ENCODE results near the gene SCRG1. TPM values are rescaled to one million over a fixed set of nuclear protein-coding genes. Genes with fewer than 3 reads are reported as not detected.

SCRG1 gene
- total RNA-seq, 1 donor from 2014 or later: 4.3 TPM

- Mint-ChIP-seq H3K4me1 (ENCODE audit: low read depth, unreplicated experiment) (no peaks in the 10 kb centered on the region), H3K27ac (ENCODE audit: unreplicated experiment) (no peak overlapping the region), H3K9me3 (ENCODE audit: unreplicated experiment) (no peaks in the 10 kb centered on the region), H3K36me3 (ENCODE audit: low read depth, unreplicated experiment) (peaks cover under 1% of the 10 kb centered on the region), H3K27me3 (ENCODE audit: low read depth, unreplicated experiment) (no peaks in the 10 kb centered on the region), H3K4me3 (ENCODE audit: unreplicated experiment) (no peak overlapping the region)
- H4K20me1 ChIP-seq (ENCODE audit: insufficient read depth, low read length): no peaks in the 10 kb centered on the region
- no peak for FAIRE-seq
- H3K9me3 ChIP-seq (ENCODE audit: insufficient read depth, low read depth, low read length): no peaks in the 10 kb centered on the region
- no peak overlapping the region for H3K27ac ChIP-seq (ENCODE audit: low read depth, low read length)
- DNase-seq (ENCODE audit: low read depth): no peak
- H3K9ac ChIP-seq (ENCODE audit: low read length): no peak overlapping the region
- H3K4me2 ChIP-seq (ENCODE audit: low read length): no peak overlapping the region
- no peaks in the 10 kb centered on the region for H3K79me2 ChIP-seq (ENCODE audit: insufficient read depth, low read length)
- no peak overlapping the region for H3K4me3 ChIP-seq (ENCODE audit: insufficient read depth, low read depth, low read length)
- no peaks in the 10 kb centered on the region for H3K4me1 ChIP-seq (ENCODE audit: insufficient read depth, low read length)
- no peak overlapping the region for H2AFZ ChIP-seq (ENCODE audit: low read depth, low read length)
- H3K27me3 ChIP-seq (ENCODE audit: insufficient read depth, low read length): no peaks in the 10 kb centered on the region
- H3K36me3 ChIP-seq (ENCODE audit: insufficient read depth, low read length): no peaks in the 10 kb centered on the region
- TF ChIP-seq EZH2 (IDR thresholded peaks at IDR 0.05; ENCODE audit: insufficient read depth, low read length) (no peak), CTCF (IDR thresholded peaks at IDR 0.05; ENCODE audit: insufficient read depth, low read depth, low read length) (no peak)
Measured at GRCh38 chr4:173418639-173419038, 19.7 kb upstream of the SCRG1 start.

GRCh38 chr4:173417833-173418232, 18.9 kb upstream of the SCRG1 start:
- H3K9me3 Mint-ChIP-seq (ENCODE audit: unreplicated experiment): no peaks in the 10 kb centered on the region
- no peak for DNase-seq (ENCODE audit: low read depth)
- no peak overlapping the region for H3K4me3 Mint-ChIP-seq (ENCODE audit: unreplicated experiment)

More at GRCh38 chr4:173417833-173418232, 18.9 kb upstream of the SCRG1 start:
- Histone ChIP-seq H3K4me2 (ENCODE audit: low read length) (no peak overlapping the region), H3K79me2 (ENCODE audit: insufficient read depth, low read length) (no peaks in the 10 kb centered on the region), H3K27me3 (ENCODE audit: insufficient read depth, low read length) (no peaks in the 10 kb centered on the region), H2AFZ (ENCODE audit: low read depth, low read length) (no peak overlapping the region), H3K9me3 (ENCODE audit: insufficient read depth, low read depth, low read length) (no peaks in the 10 kb centered on the region), H4K20me1 (ENCODE audit: insufficient read depth, low read length) (no peaks in the 10 kb centered on the region), H3K36me3 (ENCODE audit: insufficient read depth, low read length) (no peaks in the 10 kb centered on the region), H3K4me1 (ENCODE audit: insufficient read depth, low read length) (no peaks in the 10 kb centered on the region), H3K27ac (ENCODE audit: low read depth, low read length) (no peak overlapping the region), H3K9ac (ENCODE audit: low read length) (no peak overlapping the region), H3K4me3 (ENCODE audit: insufficient read depth, low read depth, low read length) (no peak overlapping the region)
- TF ChIP-seq EZH2 (IDR thresholded peaks at IDR 0.05; ENCODE audit: insufficient read depth, low read length) (no peak), CTCF (IDR thresholded peaks at IDR 0.05; ENCODE audit: insufficient read depth, low read depth, low read length) (no peak)
- FAIRE-seq: no peak
- Mint-ChIP-seq H3K27me3 (ENCODE audit: low read depth, unreplicated experiment) (no peaks in the 10 kb centered on the region), H3K27ac (ENCODE audit: unreplicated experiment) (no peak overlapping the region), H3K36me3 (ENCODE audit: low read depth, unreplicated experiment) (no peaks in the 10 kb centered on the region), H3K4me1 (ENCODE audit: low read depth, unreplicated experiment) (no peaks in the 10 kb centered on the region)

All from astrocyte (in vitro differentiated cells and primary cell).